Measurements from ENCODE around the gene ZNF814. TPM values are rescaled to one million over a fixed set of nuclear protein-coding genes. Genes with fewer than 3 reads are reported as not detected.
"Not testable (repeated sequence)": the region's sequence is repeated elsewhere in the genome, so short reads cannot be mapped to it uniquely, and the experiment has no call there.

The ZNF814 gene
- total RNA-seq, 1 donor from 2014 or later = 13.3 TPM

DNA sequence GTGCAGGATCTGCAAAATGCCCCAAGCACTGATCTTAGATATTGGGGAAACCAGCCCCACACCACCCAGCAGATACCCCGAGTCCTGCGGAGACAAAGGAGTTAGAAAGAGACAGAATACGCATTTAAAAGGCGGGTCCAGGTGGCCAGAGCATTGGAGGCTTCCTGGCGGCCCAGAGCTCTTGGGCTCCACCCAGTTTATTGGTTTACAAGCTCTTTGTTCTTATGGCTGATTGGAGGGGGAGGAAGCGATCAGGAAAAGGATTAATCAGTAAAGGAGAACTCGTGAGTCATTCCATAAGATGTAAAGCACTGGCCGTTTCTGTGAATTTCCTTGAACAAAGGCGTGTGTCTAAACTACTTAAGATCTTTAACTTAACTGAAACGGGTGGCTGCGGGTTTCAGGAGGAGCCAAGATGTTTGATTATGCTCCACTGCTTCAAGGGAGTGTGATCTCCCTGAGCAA is 38.3 kb downstream of the ZNF814 start:
- intact Hi-C loops (cut with DNase I) = no loop called here
- DNase-seq (ENCODE audit: extremely low spot score in 2 of 2) = no peak
- no peaks in the 10 kb centered on the region for H3K27me3 ChIP-seq
- H3K9me3 ChIP-seq = no peaks in the 10 kb centered on the region
- peaks cover 14% of the 10 kb centered on the region for H3K4me1 ChIP-seq
- peak overlapping the region; percentile 11 for H3K27ac ChIP-seq
- TF ChIP-seq POLR2AphosphoS5 (IDR thresholded peaks at IDR 0.05; ENCODE audit: insufficient read depth in 1 of 2, low read depth in 1 of 2) = no peak
- H3K36me3 ChIP-seq = peaks cover 0 to 19% of the 10 kb centered on the region in 2 donors
- peak overlapping the region; percentile 64 to 69 for H3K4me3 ChIP-seq

GRCh38 chr19:57849666-57850473 is 39.0 kb downstream of the ZNF814 start, which contains the start of gene ZNF587:
TSS of gene ZNF587 (plus strand) at chr19:57849859. CDS start at chr19:57850039, 180 bp downstream.
- DNase-seq (ENCODE audit: extremely low spot score in 2 of 2); intact Hi-C loops (cut with DNase I): not testable (repeated sequence)
- H3K4me1 ChIP-seq = peaks cover 14% of the 10 kb centered on the region

DNA sequence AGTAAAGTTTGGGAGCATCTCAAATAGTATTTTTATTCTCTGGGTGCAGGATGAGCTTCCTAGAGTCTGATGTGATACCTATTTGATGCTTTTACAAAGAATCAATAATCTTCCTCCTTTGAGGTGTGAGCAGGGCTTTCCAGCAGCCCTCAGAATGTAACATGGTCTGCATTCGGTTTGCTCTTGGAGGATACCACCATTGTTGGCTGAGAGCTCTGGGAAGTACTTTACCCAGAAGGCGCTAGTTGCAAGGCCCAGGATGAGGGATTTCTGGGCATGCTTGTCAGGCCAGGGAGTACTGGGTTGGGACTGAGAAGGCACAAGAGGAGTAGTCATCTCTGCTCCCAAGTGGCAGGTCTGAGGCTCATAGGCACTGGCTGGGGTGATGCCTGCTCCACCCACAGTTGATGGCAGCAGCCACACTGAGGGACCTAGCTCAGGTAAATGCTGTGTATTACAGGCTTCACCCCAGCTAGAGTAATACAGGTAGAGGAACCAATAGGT is 39.6 kb downstream of the ZNF814 start:
- DNase-seq (ENCODE audit: extremely low spot score in 2 of 2); H3K36me3 ChIP-seq; H3K27me3 ChIP-seq; intact Hi-C loops (cut with DNase I); H3K27ac ChIP-seq; H3K9me3 ChIP-seq: not testable (repeated sequence)
- peak overlapping the region in 1 of 2 donors; percentile 64 for H3K4me3 ChIP-seq
- H3K4me1 ChIP-seq = peaks cover 14% of the 10 kb centered on the region

More at GRCh38 chr19:57849666-57850473, 39.0 kb downstream of the ZNF814 start, which contains the start of gene ZNF587:
- not testable (repeated sequence) for H3K27me3 ChIP-seq, H3K9me3 ChIP-seq
- Histone ChIP-seq H3K4me3 (peak within 1 kb of the TSS; percentile 64 to 69), H3K36me3 (peaks cover 0 to 11% of the 10 kb centered on the region in 2 donors), H3K27ac (peak within 1 kb of the TSS; percentile 11)
- peak; percentile 27 to 66 for TF ChIP-seq POLR2AphosphoS5 (IDR thresholded peaks at IDR 0.05; ENCODE audit: insufficient read depth in 1 of 2, low read depth in 1 of 2)

DNA sequence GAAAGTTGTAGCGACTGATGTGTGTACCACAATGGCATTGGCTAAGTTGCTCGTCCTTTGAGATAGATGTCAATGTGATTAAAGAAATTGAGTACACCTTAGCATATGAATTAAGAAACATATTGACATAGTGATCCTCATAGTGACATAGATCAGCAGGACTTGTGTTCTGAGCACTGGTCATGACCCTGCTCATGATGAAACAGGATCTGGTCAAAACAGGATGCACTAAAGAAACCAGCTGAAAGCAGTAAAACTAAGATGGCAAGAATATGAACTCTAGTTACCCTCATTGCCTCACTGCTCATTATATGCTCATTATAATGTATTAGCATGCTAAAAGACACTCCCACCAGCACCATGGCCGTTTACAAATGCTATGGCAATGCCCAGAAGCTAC is 41.7 kb downstream of the ZNF814 start:
- peaks cover 14% of the 10 kb centered on the region for H3K4me1 ChIP-seq
- H3K4me3 ChIP-seq; H3K27me3 ChIP-seq; intact Hi-C loops (cut with DNase I); H3K9me3 ChIP-seq; DNase-seq (ENCODE audit: extremely low spot score in 2 of 2); H3K27ac ChIP-seq; H3K36me3 ChIP-seq: not testable (repeated sequence)

DNA sequence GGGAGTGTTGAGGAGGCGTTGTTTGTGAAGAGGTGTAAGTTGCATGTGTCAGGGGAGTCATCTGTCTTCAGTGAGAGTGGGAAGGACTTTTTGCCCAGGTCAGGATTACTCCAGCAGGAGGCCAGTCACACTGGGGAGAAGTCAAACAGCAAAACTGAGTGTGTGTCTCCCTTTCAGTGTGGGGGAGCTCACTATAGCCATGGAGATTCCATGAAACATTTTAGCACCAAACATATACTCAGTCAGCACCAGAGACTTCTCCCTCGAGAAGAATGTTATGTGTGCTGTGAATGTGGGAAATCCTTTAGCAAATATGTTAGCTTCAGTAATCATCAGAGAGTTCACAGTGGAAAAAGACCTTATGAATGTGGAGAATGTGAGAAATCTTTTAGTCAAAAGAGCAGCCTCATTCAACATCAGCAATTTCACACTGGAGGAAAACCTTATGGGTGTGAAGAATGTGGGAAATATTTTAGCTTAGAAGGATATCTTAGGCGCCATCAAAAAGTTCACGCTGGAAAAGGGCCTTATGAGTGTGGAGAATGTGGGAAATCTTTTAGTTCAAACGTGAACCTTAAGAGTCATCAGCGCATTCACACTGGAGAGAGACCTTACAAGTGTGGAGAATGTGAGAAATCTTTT is 47.6 kb downstream of the ZNF814 start:
- H3K9me3 ChIP-seq = no peaks in the 10 kb centered on the region
- DNase-seq (ENCODE audit: extremely low spot score in 2 of 2) = no peak
- peaks cover 0 to 19% of the 10 kb centered on the region in 2 donors for H3K36me3 ChIP-seq
- intact Hi-C loops (cut with DNase I) = no loop called here
- no peak for TF ChIP-seq POLR2AphosphoS5 (IDR thresholded peaks at IDR 0.05; ENCODE audit: insufficient read depth in 1 of 2, low read depth in 1 of 2)
- no peaks in the 10 kb centered on the region for H3K4me1 ChIP-seq
- no peaks in the 10 kb centered on the region for H3K27me3 ChIP-seq
- no peak overlapping the region for H3K27ac ChIP-seq
- H3K4me3 ChIP-seq = no peak overlapping the region

GRCh38 chr19:57838622-57839191 is 50.1 kb downstream of the ZNF814 start:
- H3K4me3 ChIP-seq; intact Hi-C loops (cut with DNase I); H3K27me3 ChIP-seq; DNase-seq (ENCODE audit: extremely low spot score in 2 of 2); H3K9me3 ChIP-seq; H3K4me1 ChIP-seq; H3K27ac ChIP-seq: not testable (repeated sequence)
- peaks cover 0 to 19% of the 10 kb centered on the region in 2 donors for H3K36me3 ChIP-seq

- H3K27ac ChIP-seq; intact Hi-C loops (cut with DNase I); H3K4me3 ChIP-seq; H3K36me3 ChIP-seq; H3K4me1 ChIP-seq; H3K27me3 ChIP-seq; DNase-seq (ENCODE audit: extremely low spot score in 2 of 2); H3K9me3 ChIP-seq: not testable (repeated sequence)
These were observed 51.8 kb downstream of the ZNF814 start for GRCh38 chr19:57836991-57837390.

DNA sequence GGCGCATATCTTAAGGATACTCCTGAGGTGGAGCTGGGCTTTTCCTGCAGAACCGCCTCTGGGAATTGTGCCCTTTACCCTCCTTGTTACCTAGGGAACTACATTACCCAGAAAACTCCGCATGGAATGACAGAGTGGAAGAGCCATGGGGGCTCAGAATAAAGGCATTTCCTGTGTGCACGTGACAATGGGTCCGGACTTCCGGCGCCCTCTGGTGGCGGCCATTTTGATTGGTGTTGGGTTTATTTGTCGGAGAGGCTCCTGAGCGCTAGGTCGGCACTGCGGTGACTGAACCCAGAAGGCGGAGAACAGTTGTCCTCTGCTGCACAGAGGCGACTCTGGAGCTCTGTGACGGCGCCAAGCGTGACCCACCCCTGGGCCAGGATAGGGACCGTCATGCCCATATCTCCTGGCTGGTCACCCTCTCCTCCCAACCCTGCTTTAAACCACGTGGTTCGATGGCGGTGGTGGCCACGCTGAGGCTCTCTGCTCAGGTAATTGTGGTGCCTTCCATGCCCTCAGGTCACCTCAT is 58.7 kb downstream of the ZNF814 start, which contains the start of gene ZNF587B:
TSS of gene ZNF587B (plus strand) at position 229 of the 532 bp plus-strand sequence. CDS start at position 459, 230 bp downstream.
- peaks cover 22% of the 10 kb centered on the region for H3K4me1 ChIP-seq
- no peaks in the 10 kb centered on the region for H3K9me3 ChIP-seq
- peak within 1 kb of the TSS; percentile 47 to 48 for H3K4me3 ChIP-seq
- TF ChIP-seq CTCF (IDR thresholded peaks at IDR 0.05) (no peak), POLR2AphosphoS5 (IDR thresholded peaks at IDR 0.05; ENCODE audit: insufficient read depth in 1 of 2, low read depth in 1 of 2) (peak; percentile 49 to 80)
- no peak for DNase-seq (ENCODE audit: extremely low spot score in 2 of 2)
- peaks cover 0 to 3% of the 10 kb centered on the region in 2 donors for H3K36me3 ChIP-seq
- H3K27ac ChIP-seq = peak within 1 kb of the TSS; percentile 33
- intact Hi-C loops (cut with DNase I) = no loop called here
- no peaks in the 10 kb centered on the region for H3K27me3 ChIP-seq

All from vagina (tissue), 2 donors.